Progenitor cell of endocrine pancreas (in vitro differentiated cells): ENCODE data around the gene PPP1R8. TPM values are rescaled to one million over a fixed set of nuclear protein-coding genes. Genes with fewer than 3 reads are reported as not detected.

Source experiments
- DNase-seq: peaks from one replicate; pipeline ENCODE4 v3.0.0; 2021; ENCODE audit warnings: low spot score; ENCODE audit not compliant: unreplicated experiment
- H3K27ac Mint-ChIP-seq: 2 replicates; pipeline ENCODE4 v1.8.0; 2021; ENCODE audit warnings: mild to moderate bottlenecking, moderate library complexity, mixed read lengths
- H3K27me3 Mint-ChIP-seq: 2 replicates; pipeline ENCODE4 v1.8.0; 2021; ENCODE audit warnings: mixed read lengths
- H3K36me3 Mint-ChIP-seq: 2 replicates; pipeline ENCODE4 v1.8.0; 2022; ENCODE audit warnings: mixed read lengths; ENCODE audit not compliant: insufficient read depth
- H3K4me1 Mint-ChIP-seq: 2 replicates; pipeline ENCODE4 v1.8.0; 2021; ENCODE audit warnings: low read depth, mixed read lengths
- H3K4me3 Mint-ChIP-seq: 2 replicates; pipeline ENCODE4 v1.8.0; 2021; ENCODE audit warnings: low read depth, mild to moderate bottlenecking, moderate library complexity, mixed read lengths
- H3K9me3 Mint-ChIP-seq: 2 replicates; pipeline ENCODE4 v1.8.0; 2021; ENCODE audit warnings: low read depth, mixed read lengths
- CTCF ChIP-seq: fragments of 200-600 bp; sonication (generic); IDR thresholded peaks from one replicate; pipeline ENCODE4 v1.5.0; 2021; ENCODE audit warnings: antibody characterized with exemption, mild to moderate bottlenecking; ENCODE audit not compliant: unreplicated experiment
- total RNA-seq: library from RNA; stranded (reverse); gene quantifications from 2 replicates; pipeline ENCODE4 v1.2.1, GENCODE V29; 2021

PPP1R8 gene
- total RNA-seq, 1 donor from 2014 or later, result 52.5 TPM

DNA sequence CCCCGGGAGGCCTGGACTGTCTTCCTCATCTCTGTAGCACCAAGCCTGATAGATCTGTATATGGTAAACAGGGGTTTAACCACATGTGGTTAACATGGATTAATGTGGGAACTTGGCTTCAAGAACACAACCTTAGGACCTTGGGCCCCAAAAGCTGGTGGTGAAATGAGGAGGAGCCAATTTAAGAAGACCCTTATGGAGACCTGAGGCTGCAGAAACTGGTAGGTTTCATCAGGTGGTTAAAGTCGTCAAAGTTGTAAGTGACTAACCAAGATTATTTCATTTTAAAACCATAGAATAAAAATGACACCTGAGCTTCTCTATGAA is 55.7 kb downstream of the PPP1R8 start:
- no peak for DNase-seq
- no peak overlapping the region for H3K4me3 Mint-ChIP-seq
- H3K9me3 Mint-ChIP-seq, result no peaks in the 10 kb centered on the region
- no peaks in the 10 kb centered on the region for H3K4me1 Mint-ChIP-seq
- TF ChIP-seq CTCF, result no peak
- H3K27me3 Mint-ChIP-seq, result no peaks in the 10 kb centered on the region
- peaks cover 6% of the 10 kb centered on the region for H3K36me3 Mint-ChIP-seq
- H3K27ac Mint-ChIP-seq, result no peak overlapping the region

DNA sequence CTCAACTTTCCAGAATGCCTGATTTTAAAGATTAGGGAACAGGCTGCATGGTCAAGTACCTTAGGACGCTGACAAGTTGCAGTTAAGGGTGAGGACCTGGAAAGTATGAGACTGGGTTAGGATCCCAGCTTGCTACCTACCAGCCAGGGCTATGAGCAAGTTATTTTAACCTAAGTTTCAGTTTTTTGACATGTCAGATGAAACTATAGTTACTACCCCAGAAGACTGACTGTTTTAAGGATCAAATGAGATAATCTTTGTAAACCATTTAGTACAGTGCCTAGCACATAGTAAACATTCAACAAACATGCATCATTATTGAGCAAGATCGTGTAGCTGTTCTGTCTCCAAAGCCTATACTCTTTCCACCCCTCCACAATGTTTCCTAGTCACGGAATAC is 56.2 kb downstream of the PPP1R8 start:
- Mint-ChIP-seq H3K36me3 (peaks cover 7% of the 10 kb centered on the region), H3K27ac (no peak overlapping the region), H3K4me3 (no peak overlapping the region), H3K4me1 (no peaks in the 10 kb centered on the region), H3K9me3 (no peaks in the 10 kb centered on the region), H3K27me3 (no peaks in the 10 kb centered on the region)
- TF ChIP-seq CTCF, result no peak
- no peak for DNase-seq

DNA sequence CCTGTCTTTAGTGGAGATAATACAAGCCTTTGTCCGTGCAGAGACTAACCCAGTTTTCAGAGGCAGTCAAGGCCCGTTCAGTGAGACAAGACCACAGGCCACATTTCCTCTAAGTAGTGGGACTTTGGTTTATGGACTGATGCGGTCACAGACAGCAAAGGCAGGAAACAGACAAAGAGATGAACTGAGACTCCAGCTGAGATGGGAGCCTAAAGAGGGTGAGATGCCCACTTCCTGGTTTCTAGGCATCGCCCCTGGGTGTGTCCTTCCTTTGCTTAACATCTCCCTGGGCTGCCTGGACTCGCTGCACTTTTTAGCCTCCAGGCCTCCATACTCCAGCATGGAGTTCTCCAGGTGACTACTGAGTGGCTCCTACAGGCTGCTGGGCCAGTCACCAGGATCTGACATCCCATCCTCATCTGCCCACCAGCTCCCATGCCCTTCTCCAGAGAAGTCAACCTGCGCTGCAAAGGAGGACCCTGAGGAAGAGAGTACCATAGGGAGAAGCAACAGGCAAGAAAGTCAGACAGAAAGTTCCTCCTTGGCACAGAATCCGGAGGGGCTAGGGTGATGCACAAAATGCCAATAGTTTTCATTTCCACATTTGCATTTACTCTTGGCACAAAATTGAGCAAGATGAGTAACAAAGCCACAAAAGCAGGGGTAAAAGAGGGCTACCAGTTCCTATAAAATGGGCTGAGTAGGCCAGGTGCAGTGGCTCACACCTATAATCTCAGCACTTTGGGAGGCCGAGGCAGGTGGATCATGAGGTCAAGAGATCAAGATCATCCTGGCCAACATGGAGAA is 56.8 kb downstream of the PPP1R8 start:
- no peak for TF ChIP-seq CTCF
- H3K27ac Mint-ChIP-seq, result no peak overlapping the region
- H3K27me3 Mint-ChIP-seq, result no peaks in the 10 kb centered on the region
- no peak overlapping the region for H3K4me3 Mint-ChIP-seq
- DNase-seq, result no peak
- H3K4me1 Mint-ChIP-seq, result no peaks in the 10 kb centered on the region
- H3K36me3 Mint-ChIP-seq, result peaks cover 10% of the 10 kb centered on the region
- no peaks in the 10 kb centered on the region for H3K9me3 Mint-ChIP-seq

- H3K36me3 Mint-ChIP-seq, result peaks cover 10% of the 10 kb centered on the region
- H3K9me3 Mint-ChIP-seq, result no peaks in the 10 kb centered on the region
- TF ChIP-seq CTCF, result no peak
- peak overlapping the region; percentile 8 for H3K27ac Mint-ChIP-seq
- H3K27me3 Mint-ChIP-seq, result no peaks in the 10 kb centered on the region
- no peak overlapping the region for H3K4me3 Mint-ChIP-seq
- peaks cover 1% of the 10 kb centered on the region for H3K4me1 Mint-ChIP-seq
- DNase-seq, result no peak
Observed at GRCh38 chr1:27889506-27889905, 58.9 kb downstream of the PPP1R8 start.

DNA sequence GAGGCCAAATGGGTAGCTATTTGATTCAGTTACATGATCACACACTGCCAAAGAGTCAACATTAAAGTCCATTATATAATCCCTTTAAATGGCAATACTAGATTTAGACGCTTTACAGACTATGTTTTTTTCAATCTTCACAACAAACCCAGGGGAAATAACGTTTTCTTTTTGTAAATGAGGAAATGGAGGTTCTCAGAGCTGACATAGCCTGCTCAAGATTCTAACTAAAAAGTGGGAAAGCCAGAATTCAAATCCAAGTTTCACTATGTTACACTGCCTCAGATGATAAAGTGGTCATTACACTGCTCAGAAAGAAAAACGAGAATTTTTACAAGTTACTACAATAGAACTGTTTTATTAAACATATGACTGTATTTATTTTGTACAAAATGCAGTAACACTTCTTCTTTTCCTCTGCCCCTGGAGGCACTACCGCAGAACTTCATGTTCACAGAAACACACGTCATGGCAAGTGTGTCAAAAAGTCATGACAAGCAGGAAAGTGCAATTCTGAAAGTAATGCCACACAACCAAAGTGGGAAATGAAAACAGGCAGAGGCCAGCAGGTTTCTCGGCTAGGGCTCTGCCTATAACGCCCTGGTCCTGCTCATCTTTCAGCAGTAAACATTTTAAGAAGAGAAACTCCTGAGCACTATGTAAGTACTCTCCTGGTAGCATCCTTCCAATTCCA is 60.8 kb downstream of the PPP1R8 start:
- H3K36me3 Mint-ChIP-seq, result peaks cover 15% of the 10 kb centered on the region
- H3K4me1 Mint-ChIP-seq, result peaks cover 1% of the 10 kb centered on the region
- H3K27me3 Mint-ChIP-seq, result no peaks in the 10 kb centered on the region
- no peaks in the 10 kb centered on the region for H3K9me3 Mint-ChIP-seq
- H3K27ac Mint-ChIP-seq, result no peak overlapping the region
- no peak overlapping the region for H3K4me3 Mint-ChIP-seq
- DNase-seq, result no peak
- no peak for TF ChIP-seq CTCF
